ENCODE measurements around the gene SEMA4D. TPM values are rescaled to one million over a fixed set of nuclear protein-coding genes. Genes with fewer than 3 reads are reported as not detected.

The SEMA4D gene
- total RNA-seq, 1 experiment from 2014 or later, result 8.0 TPM

DNA sequence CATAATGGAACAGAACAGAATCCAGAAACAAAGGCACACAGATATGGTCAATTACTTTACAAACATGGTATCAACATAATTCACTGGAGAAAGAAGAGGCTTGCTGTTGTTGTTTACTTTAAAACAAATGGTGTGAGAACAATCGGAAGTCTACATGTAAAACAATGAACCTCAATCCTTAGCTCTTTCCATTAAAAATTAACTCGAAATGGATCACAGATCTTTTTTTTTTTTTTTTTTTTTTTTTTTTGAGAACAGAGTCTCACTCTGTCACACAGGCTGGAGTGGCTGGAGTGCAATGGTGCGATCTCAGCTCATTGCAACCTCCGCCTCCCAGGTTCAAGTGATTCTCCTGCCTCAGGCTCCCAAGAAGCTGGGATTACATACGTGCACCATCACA is 9.8 kb downstream of the SEMA4D start:
- H3K79me2 ChIP-seq (ENCODE audit: low read length), result peaks cover 9% of the 10 kb centered on the region
- ATAC-seq, result no peak
- no peak overlapping the region for H3K4me2 ChIP-seq (ENCODE audit: low read length)
- H3K4me1 ChIP-seq (ENCODE audit: insufficient read depth, low read length), result no peaks in the 10 kb centered on the region
- intact Hi-C loops (cut with micrococcal nuclease), result no loop called here
- no TSS peak for BruUV-seq (replicated peaks)
- H3K4me3 ChIP-seq (ENCODE audit: low read length), result no peak overlapping the region
- no peaks in the 10 kb centered on the region for H3K36me3 ChIP-seq (ENCODE audit: low read depth, low read length)
- H2AFZ ChIP-seq (ENCODE audit: low read length), result no peak overlapping the region
- H3K9me2 ChIP-seq (replicated peaks; ENCODE audit: low read length), result no peaks in the 10 kb centered on the region
- TF ChIP-seq EZH2 (IDR thresholded peaks at IDR 0.05; ENCODE audit: low read length, unreplicated experiment) (no peak), EZH2phosphoT487 (IDR thresholded peaks at IDR 0.05; ENCODE audit: borderline replicate concordance, low read length) (no peak)
- TF ChIP-seq, protein P1, sequence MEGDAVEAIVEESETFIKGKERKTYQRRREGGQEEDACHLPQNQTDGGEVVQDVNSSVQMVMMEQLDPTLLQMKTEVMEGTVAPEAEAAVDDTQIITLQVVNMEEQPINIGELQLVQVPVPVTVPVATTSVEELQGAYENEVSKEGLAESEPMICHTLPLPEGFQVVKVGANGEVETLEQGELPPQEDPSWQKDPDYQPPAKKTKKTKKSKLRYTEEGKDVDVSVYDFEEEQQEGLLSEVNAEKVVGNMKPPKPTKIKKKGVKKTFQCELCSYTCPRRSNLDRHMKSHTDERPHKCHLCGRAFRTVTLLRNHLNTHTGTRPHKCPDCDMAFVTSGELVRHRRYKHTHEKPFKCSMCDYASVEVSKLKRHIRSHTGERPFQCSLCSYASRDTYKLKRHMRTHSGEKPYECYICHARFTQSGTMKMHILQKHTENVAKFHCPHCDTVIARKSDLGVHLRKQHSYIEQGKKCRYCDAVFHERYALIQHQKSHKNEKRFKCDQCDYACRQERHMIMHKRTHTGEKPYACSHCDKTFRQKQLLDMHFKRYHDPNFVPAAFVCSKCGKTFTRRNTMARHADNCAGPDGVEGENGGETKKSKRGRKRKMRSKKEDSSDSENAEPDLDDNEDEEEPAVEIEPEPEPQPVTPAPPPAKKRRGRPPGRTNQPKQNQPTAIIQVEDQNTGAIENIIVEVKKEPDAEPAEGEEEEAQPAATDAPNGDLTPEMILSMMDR (conservative IDR thresholded peaks at IDR 0.05; ENCODE audit: low read depth, low read length), result no peak
- POLR2A ChIA-PET (ENCODE audit: unreplicated experiment), result no interaction called here
- H3K9me3 ChIP-seq (ENCODE audit: low read length), result no peaks in the 10 kb centered on the region
- H3F3A ChIP-seq (ENCODE audit: low read length, unreplicated experiment), result no peaks in the 10 kb centered on the region
- no peaks in the 10 kb centered on the region for H3K27me3 ChIP-seq (ENCODE audit: low read length)
- no peak for DNase-seq
- no peak overlapping the region for H3K27ac ChIP-seq (ENCODE audit: low read length)
- H3K9ac ChIP-seq (ENCODE audit: low read length), result no peak overlapping the region
- no peaks in the 10 kb centered on the region for H4K20me1 ChIP-seq (ENCODE audit: low read length)
- CTCF ChIA-PET, result no interaction called here

DNA sequence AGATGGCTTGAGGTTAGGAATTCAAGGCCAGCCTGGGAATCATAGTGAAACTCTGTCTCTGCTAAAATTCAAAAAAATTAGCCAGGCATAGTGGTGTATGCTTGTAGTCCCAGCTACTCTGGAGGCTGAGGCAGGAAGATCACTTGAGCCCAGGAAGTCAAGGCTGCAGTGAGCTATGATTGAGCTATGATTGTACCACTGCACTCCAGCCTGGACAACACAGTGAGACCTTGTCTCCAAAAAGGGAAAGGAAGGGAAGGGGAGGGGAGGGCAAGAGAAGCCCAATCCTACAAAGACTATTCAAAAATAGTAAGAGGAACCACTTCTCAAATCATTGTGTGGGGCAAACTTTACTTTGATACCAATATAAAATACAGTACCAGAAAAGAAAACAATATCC is 11.2 kb downstream of the SEMA4D start:
- ATAC-seq, result no peak
- H3K36me3 ChIP-seq (ENCODE audit: low read depth, low read length), result no peaks in the 10 kb centered on the region
- no peak overlapping the region for H3K9ac ChIP-seq (ENCODE audit: low read length)
- POLR2A ChIA-PET (ENCODE audit: unreplicated experiment), result no interaction called here
- no peak overlapping the region for H3K27ac ChIP-seq (ENCODE audit: low read length)
- no TSS peak for BruUV-seq (replicated peaks)
- H3K4me1 ChIP-seq (ENCODE audit: insufficient read depth, low read length), result no peaks in the 10 kb centered on the region
- TF ChIP-seq EZH2 (IDR thresholded peaks at IDR 0.05; ENCODE audit: low read length, unreplicated experiment), result no peak
- TF ChIP-seq, protein P1 (conservative IDR thresholded peaks at IDR 0.05; ENCODE audit: low read depth, low read length), result no peak
- TF ChIP-seq EZH2phosphoT487 (IDR thresholded peaks at IDR 0.05; ENCODE audit: borderline replicate concordance, low read length), result no peak
- intact Hi-C loops (cut with micrococcal nuclease), result no loop called here
- no peaks in the 10 kb centered on the region for H3F3A ChIP-seq (ENCODE audit: low read length, unreplicated experiment)
- H3K4me3 ChIP-seq (ENCODE audit: low read length), result no peak overlapping the region
- H3K27me3 ChIP-seq (ENCODE audit: low read length), result no peaks in the 10 kb centered on the region
- no peaks in the 10 kb centered on the region for H3K9me2 ChIP-seq (replicated peaks; ENCODE audit: low read length)
- H3K4me2 ChIP-seq (ENCODE audit: low read length), result no peak overlapping the region
- no peak overlapping the region for H2AFZ ChIP-seq (ENCODE audit: low read length)
- peaks cover 5% of the 10 kb centered on the region; the same call in 1 of the 2 replicates for H3K79me2 ChIP-seq (ENCODE audit: low read length)
- H4K20me1 ChIP-seq (ENCODE audit: low read length), result no peaks in the 10 kb centered on the region
- DNase-seq, result no peak
- no peaks in the 10 kb centered on the region for H3K9me3 ChIP-seq (ENCODE audit: low read length)
- CTCF ChIA-PET, result no interaction called here

DNA sequence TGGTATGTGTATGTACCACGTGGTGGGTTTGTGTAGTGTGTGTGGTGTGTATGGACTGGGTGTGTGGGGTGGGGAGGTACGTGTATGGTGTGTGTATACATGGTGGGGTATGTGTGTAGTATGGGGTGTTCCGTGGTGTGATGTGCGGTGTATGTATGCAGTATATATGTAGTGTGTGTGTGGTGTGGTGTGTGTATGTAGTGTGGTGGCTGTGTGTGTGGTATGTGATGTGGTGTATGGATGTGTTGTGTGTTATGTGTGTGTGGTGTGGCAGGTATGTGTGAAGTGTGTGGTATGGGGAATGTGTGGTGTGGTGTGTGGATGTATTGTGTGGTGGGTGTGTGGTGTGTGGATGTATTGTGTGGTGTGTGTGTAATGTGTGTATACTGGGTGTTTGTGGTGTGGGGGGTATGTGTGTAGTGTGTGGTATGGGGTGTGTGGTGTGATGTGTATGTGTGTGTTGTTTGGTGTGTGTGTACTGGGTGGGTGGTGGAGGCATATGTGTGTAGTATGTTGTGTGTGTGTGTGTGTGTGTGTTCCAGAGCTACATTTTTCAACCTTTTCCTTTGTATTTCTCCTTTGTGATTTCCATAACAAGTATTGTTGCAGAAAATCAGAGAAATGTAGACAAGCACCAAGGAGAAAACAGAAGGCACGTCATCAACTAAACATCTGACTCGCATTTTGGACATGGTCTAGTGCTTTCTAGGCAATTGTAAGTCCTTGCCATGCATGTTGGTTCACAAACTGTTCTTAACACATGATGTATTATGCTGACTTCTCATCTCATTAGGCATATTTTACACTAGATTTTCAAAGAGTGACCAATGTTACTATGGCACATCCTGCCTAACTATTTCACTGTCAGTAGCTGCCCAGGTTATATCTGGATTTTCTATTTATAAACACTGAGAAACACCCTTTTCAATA is 13.2 kb downstream of the SEMA4D start:
- no peaks in the 10 kb centered on the region for H3K4me1 ChIP-seq (ENCODE audit: insufficient read depth, low read length)
- DNase-seq (no peak), ATAC-seq (no peak)
- H3K27me3 ChIP-seq (ENCODE audit: low read length), result no peaks in the 10 kb centered on the region
- no peak overlapping the region for H3K4me3 ChIP-seq (ENCODE audit: low read length)
- CTCF ChIA-PET, result no interaction called here
- POLR2A ChIA-PET (ENCODE audit: unreplicated experiment), result no interaction called here
- H3F3A ChIP-seq (ENCODE audit: low read length, unreplicated experiment), result no peaks in the 10 kb centered on the region
- H3K4me2 ChIP-seq (ENCODE audit: low read length), result no peak overlapping the region
- H4K20me1 ChIP-seq (ENCODE audit: low read length), result no peaks in the 10 kb centered on the region
- no peak overlapping the region for H2AFZ ChIP-seq (ENCODE audit: low read length)
- no TSS peak for BruUV-seq (replicated peaks)
- H3K9ac ChIP-seq (ENCODE audit: low read length), result no peak overlapping the region
- intact Hi-C loops (cut with micrococcal nuclease), result no loop called here
- H3K79me2 ChIP-seq (ENCODE audit: low read length), result peaks cover 5% of the 10 kb centered on the region; the same call in 1 of the 2 replicates
- H3K36me3 ChIP-seq (ENCODE audit: low read depth, low read length), result no peaks in the 10 kb centered on the region
- no peaks in the 10 kb centered on the region for H3K9me3 ChIP-seq (ENCODE audit: low read length)
- H3K9me2 ChIP-seq (replicated peaks; ENCODE audit: low read length), result no peaks in the 10 kb centered on the region
- TF ChIP-seq, protein P1 (conservative IDR thresholded peaks at IDR 0.05; ENCODE audit: low read depth, low read length), result no peak
- TF ChIP-seq EZH2phosphoT487 (IDR thresholded peaks at IDR 0.05; ENCODE audit: borderline replicate concordance, low read length), result no peak
- no peak for TF ChIP-seq EZH2 (IDR thresholded peaks at IDR 0.05; ENCODE audit: low read length, unreplicated experiment)
- no peak overlapping the region for H3K27ac ChIP-seq (ENCODE audit: low read length)
